ENCODE measurements around the gene PIK3AP1.
A peak's percentile ranks its signal among the peaks of the same experiment; 100 is the strongest.
"Not testable (repeated sequence)": the region's sequence is repeated elsewhere in the genome, so short reads cannot be mapped to it uniquely, and the experiment has no call there.

PIK3AP1 gene

GRCh38 chr10:96720422-96721206 lies at the start of gene PIK3AP1:
Gene PIK3AP1 (minus strand): TSS chr10:96720514. CDS start chr10:96720394, 120 bp downstream.
- peak; percentile 23 for DNase-seq

GRCh38 chr10:96768136-96768535 lies 47.8 kb upstream of the PIK3AP1 start:
- DNase-seq, result no peak

- no peak for DNase-seq
These were observed 47.3 kb upstream of the PIK3AP1 start for GRCh38 chr10:96767611-96768010.

GRCh38 chr10:96765406-96766240 lies 45.3 kb upstream of the PIK3AP1 start:
- DNase-seq, result peak; percentile 71

- no peak for DNase-seq
These were observed 44.2 kb upstream of the PIK3AP1 start for GRCh38 chr10:96764425-96765060.

GRCh38 chr10:96758423-96758822 lies 38.1 kb upstream of the PIK3AP1 start:
- DNase-seq, result no peak

- DNase-seq, result no peak
These were observed 36.0 kb upstream of the PIK3AP1 start for GRCh38 chr10:96756111-96756903.

- DNase-seq, result no peak
These were observed 33.6 kb upstream of the PIK3AP1 start for GRCh38 chr10:96753956-96754355.

- no peak for DNase-seq
These were observed 32.1 kb upstream of the PIK3AP1 start for GRCh38 chr10:96752375-96752774.

- DNase-seq, result not testable (repeated sequence)
These were observed 30.0 kb upstream of the PIK3AP1 start for GRCh38 chr10:96750316-96750715.

GRCh38 chr10:96747734-96748550 lies 27.6 kb upstream of the PIK3AP1 start:
- no peak for DNase-seq

GRCh38 chr10:96746503-96746902 lies 26.2 kb upstream of the PIK3AP1 start:
- DNase-seq, result no peak

GRCh38 chr10:96745950-96746349 lies 25.6 kb upstream of the PIK3AP1 start:
- no peak for DNase-seq

- no peak for DNase-seq
These were observed 23.8 kb upstream of the PIK3AP1 start for GRCh38 chr10:96743988-96744585.

GRCh38 chr10:96741557-96741956 lies 21.2 kb upstream of the PIK3AP1 start:
- DNase-seq, result not testable (repeated sequence)

- no peak for DNase-seq
These were observed 20.4 kb upstream of the PIK3AP1 start for GRCh38 chr10:96740579-96741281.

GRCh38 chr10:96740141-96740540 lies 19.8 kb upstream of the PIK3AP1 start:
- no peak for DNase-seq

GRCh38 chr10:96737307-96737902 lies 17.1 kb upstream of the PIK3AP1 start:
- not testable (repeated sequence) for DNase-seq

GRCh38 chr10:96724621-96725020 lies 4.3 kb upstream of the PIK3AP1 start:
- no peak for DNase-seq

- DNase-seq, result no peak
These were observed 876 bp upstream of the PIK3AP1 start for GRCh38 chr10:96721207-96721572.

All from stimulated activated CD4-positive, alpha-beta T cell treated with anti-CD3 and anti-CD28 coated beads, Interleukin-1b, Interleukin-23, amount 100 ng/mL, for 48 hours (primary cell).